ELF-1 (cell line): ENCODE data around the gene IFIT2.
"Not testable (repeated sequence)": the region's sequence is repeated elsewhere in the genome, so short reads cannot be mapped to it uniquely, and the experiment has no call there.

Experiments used
- DNase-seq: peaks from one replicate; pipeline ENCODE4 v3.0.0-alpha.2; 2016; ENCODE audit warnings: low read depth, low spot score

Gene IFIT2

GRCh38 chr10:89301721-89302445, at the start of gene IFIT2:
TSS of gene IFIT2 (plus strand) at chr10:89302046. CDS start at chr10:89302124, 78 bp downstream.
- DNase-seq: no peak

GRCh38 chr10:89252225-89252585, 49.6 kb upstream of the IFIT2 start:
- DNase-seq: no peak

GRCh38 chr10:89255091-89255579, 46.7 kb upstream of the IFIT2 start:
- not testable (repeated sequence) for DNase-seq

- no peak for DNase-seq
These were observed 46.1 kb upstream of the IFIT2 start for GRCh38 chr10:89255793-89256192.

GRCh38 chr10:89256340-89256739, 45.5 kb upstream of the IFIT2 start:
- DNase-seq: no peak

- no peak for DNase-seq
These were observed 44.9 kb upstream of the IFIT2 start for GRCh38 chr10:89256962-89257361.

GRCh38 chr10:89257581-89257980, 44.3 kb upstream of the IFIT2 start:
- DNase-seq: no peak

GRCh38 chr10:89258881-89259280, 43.0 kb upstream of the IFIT2 start:
- no peak for DNase-seq

GRCh38 chr10:89262086-89263051, 39.5 kb upstream of the IFIT2 start:
- no peak for DNase-seq

- no peak for DNase-seq
These were observed 38.8 kb upstream of the IFIT2 start for GRCh38 chr10:89263091-89263490.

GRCh38 chr10:89263531-89263930, 38.3 kb upstream of the IFIT2 start:
- DNase-seq: no peak

GRCh38 chr10:89266721-89267453, 35.0 kb upstream of the IFIT2 start:
- no peak for DNase-seq

GRCh38 chr10:89269433-89270152, 32.3 kb upstream of the IFIT2 start:
- no peak for DNase-seq

GRCh38 chr10:89270153-89270483, 31.7 kb upstream of the IFIT2 start:
- DNase-seq: no peak

GRCh38 chr10:89271532-89271931, 30.3 kb upstream of the IFIT2 start:
- no peak for DNase-seq

- DNase-seq: no peak
These were observed 28.2 kb upstream of the IFIT2 start for GRCh38 chr10:89273680-89274079.

GRCh38 chr10:89274928-89275327, 26.9 kb upstream of the IFIT2 start:
- no peak for DNase-seq

- no peak for DNase-seq
These were observed 26.5 kb upstream of the IFIT2 start for GRCh38 chr10:89275383-89275782.

- peak; percentile 55 for DNase-seq
These were observed 23.8 kb upstream of the IFIT2 start for GRCh38 chr10:89278034-89278535.

GRCh38 chr10:89278900-89279392, 22.9 kb upstream of the IFIT2 start:
- no peak for DNase-seq

GRCh38 chr10:89279421-89279869, 22.4 kb upstream of the IFIT2 start:
- no peak for DNase-seq
